Endometrial microvascular endothelial cells (primary cell): Measurements from ENCODE around the gene UBAC2. TPM values are rescaled to one million over a fixed set of nuclear protein-coding genes. Genes with fewer than 3 reads are reported as not detected.
"Not testable (repeated sequence)": the region's sequence is repeated elsewhere in the genome, so short reads cannot be mapped to it uniquely, and the experiment has no call there.

ENCODE experiments used
- in situ Hi-C: cut with HindIII; loops from 2 replicates; pipeline ENCODE4 v1.10.0; 2017; ENCODE audit warnings: low sequenced_read_pairs, low pct_unique_long_range_greater_than_20kb; ENCODE audit errors: inconsistent ontology term
- total RNA-seq: library from RNA; depleted of rRNA; stranded (reverse); fragments of >200 nt; gene quantifications from one replicate; pipeline ENCODE4 v1.2.3, GENCODE V29; 2015; ENCODE audit errors: inconsistent ontology term

The UBAC2 gene
- total RNA-seq, 1 donor from 2014 or later: 56.8 TPM

DNA sequence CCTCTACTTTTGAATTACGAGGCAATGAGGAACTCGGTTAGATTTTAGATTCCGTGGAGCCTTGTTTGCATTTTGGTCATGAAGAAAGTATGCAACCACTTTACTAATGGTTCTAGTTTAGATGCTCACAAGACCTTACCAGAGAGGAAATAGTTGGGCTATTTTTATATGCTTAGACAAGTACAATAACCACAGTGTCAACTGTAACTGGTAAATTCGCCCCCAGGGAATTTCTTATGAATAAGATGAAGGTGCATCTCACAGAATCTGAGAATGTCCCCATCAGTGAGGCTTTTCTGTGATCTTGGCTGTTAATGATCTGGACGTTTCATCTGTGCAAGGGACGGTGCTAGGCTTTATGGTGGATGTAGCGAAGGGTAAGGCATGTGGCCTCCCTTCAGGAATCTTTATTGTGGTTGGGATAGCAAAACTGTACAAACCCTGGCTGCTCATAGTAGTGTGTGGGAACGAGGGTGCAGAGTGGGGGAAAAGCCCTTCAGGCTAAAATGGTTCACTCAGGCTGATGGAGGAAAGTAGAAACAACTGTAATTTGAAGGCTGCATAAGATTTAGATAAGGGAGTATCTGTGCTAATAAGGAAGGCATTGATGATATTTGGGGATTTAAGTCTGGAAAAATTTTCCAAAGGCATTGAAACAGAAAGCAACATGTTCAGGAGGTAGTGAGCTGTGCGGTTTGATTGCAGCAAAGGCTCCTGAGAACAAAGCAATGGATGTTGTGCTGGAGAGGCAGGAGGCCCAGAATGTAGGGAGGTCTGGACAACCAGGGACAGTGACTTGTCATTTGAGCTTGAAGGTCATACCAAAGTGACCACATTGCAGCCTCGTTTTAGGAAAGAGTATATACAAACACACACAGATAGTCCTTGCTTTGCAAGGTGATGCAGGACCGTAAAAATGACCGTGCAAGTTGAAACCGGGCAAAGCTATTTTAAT is 28.4 kb downstream of the UBAC2 start:
- in situ Hi-C loops: no loop called here

DNA sequence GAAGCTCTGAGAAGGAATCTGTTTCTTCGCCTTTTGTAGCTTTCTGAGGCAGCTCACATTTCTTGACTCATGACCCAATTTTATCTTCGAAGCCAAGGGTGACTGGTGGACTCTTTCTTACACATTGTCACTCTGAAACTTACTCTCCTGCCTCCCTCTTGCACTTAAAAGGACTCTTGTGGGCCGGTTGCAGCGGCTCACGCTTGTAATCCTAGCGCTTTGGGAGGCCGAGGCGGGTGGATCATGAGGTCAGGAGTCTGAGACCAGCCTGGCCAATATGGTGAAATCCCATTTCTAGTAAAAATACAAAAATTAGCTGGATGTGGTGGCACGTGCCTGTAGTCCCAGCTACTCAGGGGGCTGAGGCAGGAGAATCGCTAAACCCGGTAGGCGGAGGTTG is 29.9 kb downstream of the UBAC2 start:
- in situ Hi-C loops: not testable (repeated sequence)

DNA sequence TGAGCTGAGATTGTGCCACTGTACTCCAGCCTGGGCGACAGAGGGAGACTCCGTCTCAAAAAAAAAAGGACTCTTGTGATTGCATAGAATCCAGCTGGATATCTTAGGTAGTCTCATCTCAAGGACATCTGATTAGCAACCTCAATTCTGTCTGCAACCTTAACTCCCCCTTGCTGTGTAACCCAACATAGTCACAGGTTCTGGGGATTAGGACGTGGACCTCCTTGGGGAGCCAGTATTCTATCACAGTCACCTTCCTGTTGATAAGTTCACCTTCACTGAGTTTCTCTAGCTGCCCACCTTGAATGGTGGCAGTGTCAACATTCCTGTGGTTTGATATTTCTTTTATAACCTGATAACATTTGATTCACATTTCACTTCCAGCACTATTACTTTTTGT is 30.3 kb downstream of the UBAC2 start:
- in situ Hi-C loops: no loop called here

DNA sequence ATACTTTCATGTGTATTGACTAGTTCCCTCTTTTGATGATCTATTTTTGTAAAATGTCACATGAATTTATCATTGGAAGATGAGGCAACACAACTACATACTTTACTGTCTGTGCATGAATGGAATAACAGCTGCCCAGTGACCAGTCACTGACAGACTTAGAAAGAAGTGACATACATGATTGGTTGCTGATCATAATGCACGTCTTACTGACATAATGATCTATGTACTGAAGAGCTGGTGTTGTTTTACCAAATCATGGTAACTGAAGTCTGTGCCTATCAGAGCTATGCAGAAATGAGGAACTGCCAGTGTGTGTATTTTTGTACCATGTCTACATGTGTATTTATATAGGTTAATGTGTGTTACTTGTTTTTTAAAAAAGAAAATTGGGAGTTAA is 31.1 kb downstream of the UBAC2 start:
- in situ Hi-C loops: no loop called here

DNA sequence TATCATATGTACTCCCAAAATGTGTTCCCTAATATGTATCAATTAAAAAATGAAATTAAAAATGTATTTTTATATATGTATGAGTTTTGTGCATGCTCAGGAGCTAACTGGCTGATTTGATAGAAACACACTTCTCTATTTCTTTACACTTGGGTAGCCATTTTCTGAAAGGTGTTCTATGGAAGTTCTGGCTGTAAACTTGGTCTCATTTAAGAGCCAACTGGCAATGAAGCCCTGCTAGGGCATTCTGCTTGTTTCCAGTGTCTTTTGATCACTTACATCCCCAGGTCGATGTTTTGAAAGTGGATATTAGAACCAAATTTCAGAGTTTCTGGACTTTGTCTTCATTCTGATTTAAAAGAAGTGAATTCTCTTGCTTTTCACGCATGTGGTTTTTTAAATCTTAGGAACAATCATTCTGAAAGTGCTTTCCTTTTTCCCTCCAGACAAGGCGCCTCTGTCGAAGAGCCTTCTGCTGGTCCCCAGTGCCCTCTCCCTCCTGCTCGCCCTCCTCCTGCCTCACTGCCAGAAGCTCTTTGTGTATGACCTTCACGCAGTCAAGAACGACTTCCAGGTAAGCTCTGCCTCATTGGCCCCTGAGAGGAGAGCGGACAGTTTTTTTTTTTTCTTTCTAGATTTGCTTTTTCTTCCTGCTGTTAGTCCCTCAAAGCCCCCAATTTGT is 37.5 kb downstream of the UBAC2 start:
- in situ Hi-C loops: no loop called here

DNA sequence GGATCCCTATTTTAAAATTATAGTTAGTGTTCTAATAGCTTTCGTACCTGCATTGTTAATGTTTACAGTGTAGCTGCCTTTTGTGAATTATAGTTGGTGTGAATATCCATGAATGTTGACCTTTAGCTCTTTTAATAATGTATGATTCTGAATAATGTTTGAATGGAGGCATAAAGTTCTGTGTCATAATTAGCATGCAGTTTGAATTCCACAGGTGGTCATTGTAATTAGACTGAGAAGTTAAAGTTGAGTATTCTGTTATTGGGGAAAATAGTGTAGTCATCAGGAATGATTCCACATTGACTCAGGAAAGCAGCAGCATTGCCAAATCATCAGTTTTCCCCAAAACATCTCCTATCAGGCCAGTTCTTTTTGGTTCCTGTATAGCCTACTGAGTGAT is 45.4 kb downstream of the UBAC2 start:
- in situ Hi-C loops: no loop called here

DNA sequence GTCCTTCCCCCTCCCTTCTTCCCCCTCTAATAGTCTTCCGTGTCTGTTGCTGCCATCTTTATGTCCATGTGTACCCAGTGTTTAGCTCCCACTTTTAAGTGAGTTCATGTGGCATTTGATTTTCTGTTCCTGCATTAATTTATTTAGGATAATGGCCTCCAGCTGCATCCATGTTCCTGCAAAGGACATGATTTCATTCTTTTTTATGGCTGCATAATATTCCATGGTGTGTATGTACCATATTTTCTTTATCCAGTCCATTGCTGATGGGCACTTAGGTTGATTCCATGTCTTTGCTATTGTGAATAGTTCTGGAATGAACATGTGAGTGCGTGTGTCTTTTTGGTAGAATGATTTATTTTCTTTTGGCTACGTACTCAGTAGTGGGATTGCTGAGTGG is 48.5 kb downstream of the UBAC2 start:
- in situ Hi-C loops: not testable (repeated sequence)

DNA sequence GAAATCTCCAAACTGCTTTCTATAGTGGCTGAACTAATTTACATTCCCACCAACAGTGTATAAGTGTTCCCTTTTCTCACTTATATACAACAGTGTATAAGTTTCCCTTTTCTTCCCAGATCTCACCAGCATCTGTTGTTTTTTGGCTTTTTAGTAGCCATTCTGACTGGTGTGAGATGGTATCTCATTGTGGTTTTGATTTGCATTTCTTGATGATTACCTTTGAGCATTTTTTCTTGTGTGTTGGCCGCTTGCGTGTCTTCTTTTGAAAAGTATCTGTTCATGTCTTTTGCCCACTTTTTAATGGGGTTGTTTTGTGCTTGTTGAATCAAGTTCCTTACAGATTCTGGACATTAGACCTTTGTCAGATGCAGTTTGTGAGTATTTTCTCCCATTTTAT is 49.0 kb downstream of the UBAC2 start:
- in situ Hi-C loops: not testable (repeated sequence)

DNA sequence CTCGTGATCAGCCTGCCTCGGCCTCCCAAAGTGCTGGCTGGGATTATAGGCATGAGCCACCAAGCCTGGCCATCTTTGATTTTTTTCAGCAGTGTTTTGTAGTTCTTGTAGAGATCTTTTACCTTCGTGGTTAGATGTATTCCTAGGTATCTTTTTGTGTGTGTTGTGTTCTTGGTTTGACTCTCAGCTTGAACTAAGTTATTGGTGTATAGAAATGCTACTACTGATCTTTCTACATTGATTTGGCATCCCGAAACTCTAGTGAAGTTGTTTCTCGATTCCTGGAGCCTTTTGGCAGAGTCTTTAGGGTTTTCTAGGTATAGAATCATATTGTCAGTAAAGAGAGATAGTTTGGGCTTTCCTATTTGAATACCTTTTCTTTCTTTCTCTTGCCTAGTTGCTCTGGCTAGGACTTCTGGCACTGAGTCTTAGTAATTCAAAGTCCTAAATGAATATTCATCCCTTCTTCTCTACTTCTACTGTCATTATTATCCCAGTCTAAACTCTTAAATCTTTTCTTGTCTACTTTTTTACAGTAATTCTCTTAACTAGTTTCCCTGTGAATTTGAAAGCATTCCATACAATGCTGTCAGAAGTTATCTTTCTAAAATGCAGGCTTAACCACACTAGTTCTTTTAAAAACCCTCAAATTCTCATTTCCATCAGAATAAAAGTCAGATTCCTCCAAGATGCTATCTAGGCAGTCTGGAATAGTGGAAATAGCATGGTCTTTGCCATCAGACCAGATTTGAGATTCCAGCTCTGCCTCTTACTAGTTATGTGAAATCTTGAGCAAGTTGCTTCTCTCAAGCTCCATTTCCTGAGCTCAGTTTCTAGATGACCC is 50.5 kb downstream of the UBAC2 start:
- in situ Hi-C loops: no loop called here

DNA sequence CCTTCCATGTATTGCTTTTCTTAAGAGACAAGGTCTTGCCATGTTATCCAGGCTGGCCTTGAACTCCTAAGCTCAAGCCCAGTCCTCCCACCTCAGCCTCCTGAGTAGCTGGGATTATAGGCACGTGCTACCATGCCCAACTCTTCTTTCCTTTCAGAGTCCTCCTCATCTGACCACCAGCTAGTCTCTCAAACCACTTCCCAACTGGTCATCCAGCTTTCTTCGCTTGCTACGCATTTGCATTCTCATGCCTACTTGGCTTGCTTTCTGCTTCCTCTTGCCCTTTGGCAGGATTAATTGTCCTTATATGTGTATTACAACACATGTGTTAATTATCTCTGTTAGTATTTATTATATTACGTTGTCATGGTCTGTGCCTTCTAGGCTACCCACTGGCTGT is 51.3 kb downstream of the UBAC2 start:
- in situ Hi-C loops: no loop called here

DNA sequence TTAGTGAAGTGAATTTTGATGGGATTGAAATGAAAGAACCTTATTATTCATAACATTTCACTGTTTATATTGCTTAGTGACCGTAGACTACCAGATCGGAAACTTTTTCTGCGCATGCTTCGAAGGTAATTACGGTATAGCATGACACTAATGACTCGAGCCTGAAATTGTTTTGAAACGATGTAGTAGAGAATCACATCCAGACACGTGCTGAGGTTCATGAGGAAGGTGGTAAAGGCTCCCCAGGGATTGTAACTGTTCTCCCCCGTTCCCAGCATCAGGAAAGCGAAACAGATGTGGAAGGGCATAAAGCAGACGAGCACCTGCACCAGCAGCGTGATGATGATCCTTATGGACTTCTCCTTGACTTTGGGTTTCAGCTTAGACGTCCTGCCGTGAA is 54.2 kb downstream of the UBAC2 start:
- in situ Hi-C loops: no loop called here

DNA sequence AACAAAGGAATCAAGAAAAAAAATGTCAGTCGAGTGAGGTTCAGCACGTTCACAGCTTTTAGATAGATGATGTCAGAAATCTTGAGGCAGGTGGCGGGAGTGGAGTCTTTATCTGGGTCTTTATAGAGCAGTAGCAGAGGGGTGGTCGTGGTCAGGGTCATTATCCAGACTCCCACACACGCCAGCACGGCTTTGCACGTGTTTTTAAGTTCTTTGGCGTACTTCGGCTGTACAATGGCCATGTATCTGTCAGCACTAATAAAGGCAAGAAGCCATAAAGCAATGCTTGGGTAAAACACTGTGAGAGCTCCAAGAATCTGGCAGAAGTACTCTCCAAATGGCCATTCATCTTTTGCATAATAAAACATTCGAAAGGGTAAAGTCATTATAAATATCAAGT is 54.6 kb downstream of the UBAC2 start:
- in situ Hi-C loops: no loop called here

DNA sequence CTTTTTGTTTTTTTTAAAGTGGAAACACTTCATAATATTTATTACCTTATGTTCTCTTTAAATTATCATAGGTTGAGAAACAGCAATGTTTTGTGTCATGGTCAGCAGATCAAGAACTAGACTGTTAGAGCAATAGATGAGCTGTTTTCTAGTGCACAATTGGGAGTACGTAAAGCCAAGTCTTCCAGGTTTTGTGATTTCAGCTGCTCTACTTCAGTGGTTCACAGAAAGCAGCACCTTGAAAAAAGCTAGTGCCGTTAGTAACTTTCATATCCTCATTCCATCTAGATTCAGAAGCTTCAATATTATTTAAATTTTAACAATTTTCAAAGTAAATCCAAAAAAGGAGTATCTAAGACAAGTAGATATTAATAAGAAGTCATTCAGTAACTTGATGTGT is 55.6 kb downstream of the UBAC2 start:
- in situ Hi-C loops: no loop called here

DNA sequence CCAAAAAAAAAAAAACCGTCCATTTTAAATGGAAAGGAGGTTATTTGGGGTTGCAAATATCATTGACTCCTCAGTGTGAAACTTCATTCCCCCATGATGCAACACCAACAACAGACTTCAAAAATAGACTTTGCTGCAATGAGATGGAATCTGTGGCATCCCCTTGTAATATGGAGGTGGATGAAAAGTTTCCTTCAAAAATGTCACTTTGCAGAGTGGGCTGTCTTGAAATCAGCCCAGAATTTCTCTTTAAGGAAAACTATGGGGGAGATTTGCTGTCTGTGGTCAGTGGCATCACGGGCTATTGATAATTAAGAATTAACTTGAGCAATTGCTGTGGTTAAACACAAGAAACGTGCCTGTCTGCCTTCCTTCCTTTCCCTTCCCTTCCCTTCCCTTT is 56.1 kb downstream of the UBAC2 start:
- in situ Hi-C loops: no loop called here

DNA sequence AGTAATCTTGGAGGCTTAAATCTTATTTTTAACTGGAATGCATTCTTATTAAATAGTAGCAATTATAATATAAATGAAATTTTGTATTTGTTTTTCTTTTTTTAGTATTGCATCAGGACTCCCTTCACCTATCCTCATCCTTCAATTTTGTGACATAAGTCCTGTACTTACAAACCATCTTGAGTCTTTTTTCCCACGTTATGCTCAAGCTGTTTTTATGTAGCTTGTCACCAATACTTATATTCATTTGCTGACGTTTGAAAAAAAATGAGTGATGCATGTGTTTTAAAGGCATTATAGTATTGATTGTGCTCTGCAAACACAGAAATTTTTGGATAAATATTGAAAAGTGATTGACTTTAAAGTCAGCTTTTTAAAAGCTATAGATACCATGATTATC is 56.6 kb downstream of the UBAC2 start:
- in situ Hi-C loops: no loop called here

DNA sequence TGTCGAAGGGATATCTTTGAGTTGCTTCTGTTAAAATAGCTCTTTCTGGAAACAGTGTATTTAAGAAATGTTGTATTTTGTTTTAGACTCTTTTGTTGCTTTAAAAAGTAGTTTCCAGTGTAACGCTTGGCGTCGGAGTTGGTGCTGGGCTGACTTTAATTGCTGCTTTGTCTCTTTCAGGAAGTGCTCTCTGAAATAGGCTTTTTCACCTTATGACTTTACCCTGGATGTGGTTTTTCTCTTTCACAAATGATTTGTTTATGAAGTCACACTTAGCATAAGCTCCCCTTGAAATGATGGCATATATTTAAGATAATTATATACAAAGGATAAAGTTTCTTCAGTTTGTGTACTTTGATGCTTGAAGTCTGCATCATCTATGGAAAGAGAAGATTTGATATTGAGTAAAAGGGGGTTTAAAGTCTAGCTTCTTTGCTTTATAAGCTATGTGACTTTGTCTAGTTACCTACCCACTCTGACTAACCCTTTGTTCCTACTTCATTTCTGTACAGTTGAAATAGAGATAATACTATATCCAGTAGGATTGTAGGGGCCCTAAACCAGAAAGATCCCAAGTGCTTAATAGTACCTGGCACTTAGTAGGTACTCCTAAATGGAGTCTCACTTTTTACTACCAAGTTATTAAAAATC is 57.7 kb downstream of the UBAC2 start, which contains the start of gene GPR18:
Gene GPR18, minus strand, starts transcription at position 170 of the 651 bp plus-strand sequence. CDS start 2,507 bp downstream, outside the sequence.
- in situ Hi-C loops: no loop called here

DNA sequence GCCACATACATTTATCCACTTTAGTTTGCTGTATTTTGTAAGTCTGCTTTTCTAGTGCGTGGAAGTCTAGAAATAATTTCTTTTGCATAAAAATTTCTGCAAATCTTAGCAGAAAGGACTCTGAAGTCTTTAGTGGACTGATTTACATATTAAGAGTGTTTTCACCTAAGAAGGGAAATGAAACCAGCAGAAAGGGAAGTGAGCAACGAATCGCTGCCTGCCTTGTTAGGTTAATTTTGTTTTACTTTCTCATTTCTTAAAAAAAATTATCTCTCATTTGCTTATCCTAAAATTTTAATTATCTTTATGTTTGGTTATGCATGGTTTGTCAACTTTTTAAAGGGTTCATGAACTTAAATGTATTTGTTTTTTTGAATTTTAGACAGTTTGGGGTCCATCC is 58.3 kb downstream of the UBAC2 start:
- in situ Hi-C loops: no loop called here

DNA sequence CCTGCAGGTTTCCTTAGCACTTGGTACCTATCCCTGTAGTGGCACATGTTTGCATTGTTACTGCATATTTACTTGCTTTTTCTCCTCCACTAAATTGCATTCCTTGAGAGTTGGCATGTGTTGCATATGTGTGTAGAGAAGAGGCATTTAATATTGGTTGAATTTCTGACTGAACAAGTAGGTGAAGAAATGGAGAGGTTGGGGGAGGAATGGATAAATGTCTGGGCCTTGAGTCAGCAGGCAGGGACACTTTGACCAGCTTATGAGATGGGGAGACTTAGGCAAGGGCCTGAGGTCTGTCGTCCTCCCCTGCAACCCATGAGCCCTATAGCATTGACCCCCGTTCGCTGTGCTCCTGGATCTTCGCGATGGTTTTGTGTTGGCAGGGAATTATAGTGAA is 59.6 kb downstream of the UBAC2 start:
- in situ Hi-C loops: no loop called here

DNA sequence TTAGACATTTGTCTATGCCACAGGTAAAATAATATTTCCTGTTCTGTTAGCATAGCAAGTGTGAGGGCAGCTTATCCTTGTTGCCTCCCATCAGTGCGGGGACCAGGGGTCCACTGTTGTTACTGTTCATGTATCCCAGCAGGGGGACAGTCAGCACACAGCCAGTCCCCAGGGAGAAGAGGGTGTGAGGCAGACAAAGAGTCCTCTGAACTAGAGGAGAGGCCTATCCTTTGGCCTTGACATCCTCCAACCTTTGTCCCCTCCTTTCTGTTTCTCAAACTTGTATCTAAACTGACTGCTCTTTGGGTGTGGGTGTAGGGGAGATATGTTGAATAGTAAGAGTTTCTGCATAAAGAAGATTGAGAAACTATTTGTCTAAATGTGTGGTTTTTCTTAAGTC is 60.4 kb downstream of the UBAC2 start:
- in situ Hi-C loops: no loop called here
